ENCODE results near the gene TAS2R40.

GRCh38 chr7:143239813-143240212, 18.0 kb downstream of the TAS2R40 start:
- TF ChIP-seq CTCF (IDR thresholded peaks at IDR 0.05) (no peak), POLR2A (IDR thresholded peaks at IDR 0.05) (no peak), EP300 (IDR thresholded peaks at IDR 0.05) (peak in 1 of 2 donors; percentile 61)

Measured in tibial nerve (tissue), 4 donors.